Right lobe of liver (tissue), 4 donors: ENCODE data around the gene TPRN.

Experiments
- CTCF ChIP-seq, 4 donors: fragments of 200-600 bp in 3 of 4; fragments of 450-650 bp in 1 of 4; IDR thresholded peaks; one replicate each; pipeline versions ENCODE4 v1.5.1 to v1.8.0; 2016 to 2022; ENCODE audit warnings: antibody characterized with exemption in 4 of 4, mild to moderate bottlenecking in 2 of 4
- POLR2A ChIP-seq: fragments of 450-650 bp; IDR thresholded peaks from one replicate; pipeline ENCODE4 v1.6.1; 2017; ENCODE audit warnings: antibody characterized with exemption, mild to moderate bottlenecking
- donor health status: DM: no; HTN: no; CAD: no.
- donor health status: DM: no; HTN: no; CAD: no.
- donor health status: DM: no; HTN: yes; CAD: no.

- TF ChIP-seq POLR2A (no peak), CTCF (IDR thresholded peaks at IDR 0.05) (no peak)
These were observed 26.0 kb upstream of the TPRN start for GRCh38 chr9:137226338-137227053.
